SK-N-SH treated with all-trans-retinoic acid at 6 μM for 48 hours (cell line): ENCODE measurements around the gene SLC22A4.

Source experiments
- ATAC-seq: fragments of 200-7000 bp; cut with Tn5 transposase; 3 replicates; pipeline ENCODE4 v1.9.1; 2020; ENCODE audit warnings: mild to moderate bottlenecking, moderate library complexity
- ARNTL ChIP-seq: fragments of 450-650 bp; formaldehyde crosslinking; IDR thresholded peaks from 2 replicates; pipeline ENCODE4 v1.5.0; 2020; ENCODE audit warnings: low read depth, mild to moderate bottlenecking, moderate library complexity, borderline replicate concordance
- BACH2 ChIP-seq: fragments of 250-450 bp; sonication (Bioruptor Pico); IDR thresholded peaks from 2 replicates; pipeline ENCODE4 v1.9.0; 2021; ENCODE audit warnings: mild to moderate bottlenecking, borderline replicate concordance
- CREB5 ChIP-seq: fragments of 250-450 bp; sonication (Bioruptor Pico); IDR thresholded peaks from 2 replicates; pipeline ENCODE4 v1.5.1; 2020; ENCODE audit warnings: low read depth, mild to moderate bottlenecking, moderate library complexity
- CSDC2 ChIP-seq: fragments of 250-450 bp; sonication (Bioruptor Pico); IDR thresholded peaks from 2 replicates; pipeline ENCODE4 v1.5.0; 2020; ENCODE audit warnings: mild to moderate bottlenecking, moderate library complexity
- CSRNP3 ChIP-seq: fragments of 250-450 bp; sonication (Bioruptor Pico); IDR thresholded peaks from 2 replicates; pipeline ENCODE4 v1.5.1; 2021; ENCODE audit warnings: mild to moderate bottlenecking, moderate library complexity
- ESRRG ChIP-seq: fragments of 250-450 bp; sonication (Bioruptor Pico); IDR thresholded peaks from 2 replicates; pipeline ENCODE4 v1.6.1; 2021; ENCODE audit warnings: mild to moderate bottlenecking
- GLIS3 ChIP-seq: fragments of 250-450 bp; sonication (Bioruptor Pico); IDR thresholded peaks from 2 replicates; pipeline ENCODE4 v1.5.0; 2020; ENCODE audit warnings: mild to moderate bottlenecking, moderate library complexity
- ISL1 ChIP-seq: fragments of 250-450 bp; sonication (Bioruptor Pico); IDR thresholded peaks from 2 replicates; pipeline ENCODE4 v2.1.2; 2022; ENCODE audit warnings: mild to moderate bottlenecking, moderate library complexity
- OSR1 ChIP-seq: fragments of 250-450 bp; sonication (Bioruptor Pico); IDR thresholded peaks from 2 replicates; pipeline ENCODE4 v1.8.0; 2022; ENCODE audit warnings: moderate library complexity, mild to moderate bottlenecking, inconsistent platforms
- PATZ1 ChIP-seq: fragments of 250-450 bp; sonication (Bioruptor Pico); IDR thresholded peaks from 2 replicates; pipeline ENCODE4 v1.8.0; 2020; ENCODE audit warnings: mild to moderate bottlenecking, moderate library complexity, borderline replicate concordance
- PPARA ChIP-seq: fragments of 250-450 bp; sonication (Bioruptor Pico); IDR thresholded peaks from 2 replicates; pipeline ENCODE4 v1.5.0; 2020; ENCODE audit warnings: mild to moderate bottlenecking, borderline replicate concordance
- RARB ChIP-seq: fragments of 250-450 bp; sonication (Bioruptor Pico); IDR thresholded peaks from 2 replicates; pipeline ENCODE4 v1.8.0; 2021; ENCODE audit warnings: mild to moderate bottlenecking, moderate library complexity
- SNAI2 ChIP-seq: fragments of 250-450 bp; sonication (Bioruptor Pico); IDR thresholded peaks from 2 replicates; pipeline ENCODE4 v1.5.0; 2020; ENCODE audit warnings: mild to moderate bottlenecking, moderate library complexity
- TCF4 ChIP-seq: fragments of 250-450 bp; sonication (Bioruptor Pico); IDR thresholded peaks from 2 replicates; pipeline ENCODE4 v1.8.0; 2021; ENCODE audit warnings: mild to moderate bottlenecking, moderate library complexity, borderline replicate concordance
- TOX ChIP-seq: fragments of 250-450 bp; sonication (Bioruptor Pico); IDR thresholded peaks from 2 replicates; pipeline ENCODE4 v1.8.0; 2021; ENCODE audit warnings: mild to moderate bottlenecking, moderate library complexity, borderline replicate concordance
- ZC3H10 ChIP-seq: fragments of 250-450 bp; sonication (Bioruptor Pico); IDR thresholded peaks from 2 replicates; pipeline ENCODE4 v1.5.1; 2021; ENCODE audit warnings: mild to moderate bottlenecking, moderate library complexity
- ZFP30 ChIP-seq: fragments of 450-650 bp; formaldehyde crosslinking; IDR thresholded peaks from 2 replicates; pipeline ENCODE4 v1.5.0; 2022; ENCODE audit warnings: mild to moderate bottlenecking, moderate library complexity
- ZNF565 ChIP-seq: fragments of 450-650 bp; formaldehyde crosslinking; conservative IDR thresholded peaks from 2 replicates; pipeline ENCODE4 v1.5.0; 2020; ENCODE audit warnings: low read depth, mild to moderate bottlenecking, moderate library complexity
- ZNF70 ChIP-seq: fragments of 450-650 bp; formaldehyde crosslinking; IDR thresholded peaks from 2 replicates; pipeline ENCODE4 v1.5.0; 2020; ENCODE audit warnings: mild to moderate bottlenecking, moderate library complexity
- ZNF8 ChIP-seq: fragments of 450-650 bp; formaldehyde crosslinking; IDR thresholded peaks from 2 replicates; pipeline ENCODE4 v1.5.0; 2020; ENCODE audit warnings: mild to moderate bottlenecking, moderate library complexity
- TF ChIP-seq, protein P1 (sequence below): fragments of 250-450 bp; sonication (Bioruptor Pico); IDR thresholded peaks from 2 replicates; pipeline ENCODE4 v1.8.0; 2021; ENCODE audit warnings: low read depth, mild to moderate bottlenecking, moderate library complexity, borderline replicate concordance

The SLC22A4 gene

GRCh38 chr5:132389585-132390286 is 95.5 kb downstream of the SLC22A4 start:
- TF ChIP-seq TOX (CRISPR knock-in tag) (peak; percentile 43; the same call in 1 of the 2 replicates), ZC3H10 (0 out of 2 replicates have a peak, but pooled peaks have one; percentile 44), CSDC2 (peak; percentile 78; the same call in 1 of the 2 replicates), ISL1 (peak; percentile 32; the same call in 1 of the 2 replicates), GLIS3 (CRISPR knock-in tag) (no peak), OSR1 (CRISPR knock-in tag) (peak; percentile 84; the same call in 1 of the 2 replicates), TCF4 (no peak)
- ATAC-seq, result peak; percentile 80

DNA sequence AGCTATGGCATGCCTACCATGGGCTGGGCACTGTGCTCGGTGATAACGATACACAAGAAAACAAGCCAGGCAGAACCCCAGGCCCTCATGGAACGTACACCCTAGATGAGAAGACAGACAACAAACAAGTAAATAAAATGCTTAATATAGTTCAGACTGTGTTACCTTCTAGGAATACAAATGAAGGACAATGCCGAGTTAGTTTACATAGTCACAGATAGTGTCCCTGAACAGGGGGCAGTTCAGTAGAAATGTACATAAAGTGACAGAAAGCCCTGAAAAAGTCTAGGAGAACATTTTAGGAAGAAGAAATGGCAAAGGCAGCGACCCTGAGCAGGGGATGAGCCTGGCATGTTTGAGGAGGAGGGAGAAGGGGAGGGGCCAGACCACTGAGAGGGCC is 97.1 kb downstream of the SLC22A4 start:
- TF ChIP-seq TCF4 (no peak), RARB (CRISPR knock-in tag) (no peak), CSRNP3 (no peak), ESRRG (no peak), ZNF8 (CRISPR knock-in tag) (no peak), PPARA (CRISPR knock-in tag) (no peak), ISL1 (no peak), CSDC2 (no peak), ZNF70 (CRISPR knock-in tag) (no peak), ARNTL (CRISPR knock-in tag) (no peak), ZC3H10 (no peak), CREB5 (CRISPR knock-in tag) (no peak), ZFP30 (no peak), TOX (CRISPR knock-in tag) (no peak), ZNF565 (CRISPR knock-in tag) (no peak), BACH2 (CRISPR knock-in tag) (no peak), SNAI2 (no peak), PATZ1 (CRISPR knock-in tag) (no peak)
- TF ChIP-seq, protein P1, sequence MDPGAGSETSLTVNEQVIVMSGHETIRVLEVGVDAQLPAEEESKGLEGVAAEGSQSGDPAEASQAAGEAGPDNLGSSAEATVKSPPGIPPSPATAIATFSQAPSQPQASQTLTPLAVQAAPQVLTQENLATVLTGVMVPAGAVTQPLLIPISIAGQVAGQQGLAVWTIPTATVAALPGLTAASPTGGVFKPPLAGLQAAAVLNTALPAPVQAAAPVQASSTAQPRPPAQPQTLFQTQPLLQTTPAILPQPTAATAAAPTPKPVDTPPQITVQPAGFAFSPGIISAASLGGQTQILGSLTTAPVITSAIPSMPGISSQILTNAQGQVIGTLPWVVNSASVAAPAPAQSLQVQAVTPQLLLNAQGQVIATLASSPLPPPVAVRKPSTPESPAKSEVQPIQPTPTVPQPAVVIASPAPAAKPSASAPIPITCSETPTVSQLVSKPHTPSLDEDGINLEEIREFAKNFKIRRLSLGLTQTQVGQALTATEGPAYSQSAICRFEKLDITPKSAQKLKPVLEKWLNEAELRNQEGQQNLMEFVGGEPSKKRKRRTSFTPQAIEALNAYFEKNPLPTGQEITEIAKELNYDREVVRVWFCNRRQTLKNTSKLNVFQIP (CRISPR knock-in tag), result no peak
- no peak for ATAC-seq

DNA sequence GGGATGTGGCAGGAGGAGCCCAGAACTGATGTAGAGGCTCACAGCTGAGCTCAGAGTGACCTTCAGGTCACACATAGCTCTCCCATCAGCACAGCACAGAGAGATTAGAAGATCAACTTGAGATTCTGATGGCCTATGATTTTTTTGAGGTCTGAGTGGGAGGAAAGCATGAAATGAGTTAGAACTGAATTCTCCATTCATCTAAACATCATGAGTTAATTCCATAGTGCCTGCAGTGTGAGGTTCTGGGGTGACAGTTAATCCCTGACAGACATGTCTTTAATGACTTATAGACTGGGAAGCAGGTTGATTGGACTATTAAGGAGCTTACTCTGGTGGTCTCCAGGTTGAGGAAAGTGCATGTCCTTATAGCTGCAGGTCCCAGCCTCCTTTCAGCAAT is 97.7 kb downstream of the SLC22A4 start:
- TF ChIP-seq OSR1 (CRISPR knock-in tag) (no peak), ZNF8 (CRISPR knock-in tag) (no peak), ZFP30 (no peak), PPARA (CRISPR knock-in tag) (no peak), ZC3H10 (no peak), PATZ1 (CRISPR knock-in tag) (no peak), ZNF565 (CRISPR knock-in tag) (no peak), BACH2 (CRISPR knock-in tag) (no peak)
- TF ChIP-seq, protein P1 (CRISPR knock-in tag), result no peak
- ATAC-seq, result no peak
